Heart right ventricle (tissue), 16 donors: Measurements from ENCODE around the gene CSRP3. TPM values are rescaled to one million over a fixed set of nuclear protein-coding genes. Genes with fewer than 3 reads are reported as not detected.

Source experiments
- ATAC-seq, 8 donors: fragments of 200-7000 bp; cut with Tn5 transposase; one replicate each; pipeline ENCODE4 v1.9.1; 2020; ENCODE audit warnings: mild to moderate bottlenecking in 8 of 8, moderate library complexity in 8 of 8, moderate number of reproducible peaks in 1 of 8
- DNase-seq, 2 donors: peaks; one replicate each; pipeline ENCODE4 v3.0.0-alpha.2; 2020
- H3K27ac ChIP-seq, 10 donors: fragments of 200-600 bp; sonication (generic) in 2 of 10; one replicate each; pipeline versions ENCODE4 v1.5.0 to v1.8.0; 2020 to 2022; ENCODE audit warnings: mild to moderate bottlenecking in 3 of 10
- H3K27me3 ChIP-seq, 7 donors: fragments of 200-600 bp; one replicate each; pipeline ENCODE4 v1.8.0; 2021 to 2022; ENCODE audit warnings: mild to moderate bottlenecking in 2 of 7
- H3K36me3 ChIP-seq, 9 donors: fragments of 200-600 bp; sonication (generic) in 1 of 9; one replicate each; pipeline versions ENCODE4 v1.5.0 to v1.8.0; 2020 to 2022; ENCODE audit warnings: mild to moderate bottlenecking in 2 of 9
- H3K4me1 ChIP-seq, 9 donors: fragments of 200-600 bp; sonication (generic) in 1 of 9; one replicate each; pipeline versions ENCODE4 v1.5.0 to v1.8.0; 2020 to 2022; ENCODE audit warnings: mild to moderate bottlenecking in 4 of 9
- H3K4me3 ChIP-seq, 10 donors: fragments of 200-600 bp; sonication (generic) in 2 of 10; one replicate each; pipeline versions ENCODE4 v1.5.0 to v1.8.0; 2020 to 2022; ENCODE audit warnings: mild to moderate bottlenecking in 7 of 10, moderate library complexity in 2 of 10
- H3K9me3 ChIP-seq, 11 donors: fragments of 200-600 bp in 10 of 11; sonication (generic) in 2 of 11; one replicate each; pipeline versions ENCODE4 v1.5.0 to v1.8.0; 2013 to 2022; ENCODE audit warnings: mild to moderate bottlenecking in 2 of 11, control low read depth in 1 of 11, moderate library complexity in 1 of 11
- WGBS, 2 donors: extraction: QIAGEN DNeasy Blood & Tissue Kit; methylation state at CpG; one replicate each; pipeline ENCODE4 v1.1.7; 2013; ENCODE audit warnings: inconsistent platforms in 1 of 2; 5-methylcytosine and 5-hydroxymethylcytosine counted together
- intact Hi-C, 10 donors: fragments of 100-400 bp; cut with DNase I; formaldehyde crosslinking; loops; one replicate each; pipeline versions ENCODE4 v1.11.1 to v1.14.2; 2022
- polyA plus RNA-seq, 2 donors: library from polyadenylated mRNA; stranded (reverse); fragments of 200-250 nt; gene quantifications; one replicate each; pipeline ENCODE4 v1.2.3, GENCODE V29; 2013
- total RNA-seq, 10 donors: library from RNA; stranded (reverse); fragmentation: NEBNext Ultra II Directional in 3 of 10; extraction: Animal tissue kit (Norgen Biotek cat#: 25700) in 3 of 10; gene quantifications; one replicate each; pipeline versions ENCODE4 v1.2.1 to v1.2.4, GENCODE V29; 2021 to 2023
- TF ChIP-seq, protein P1 (sequence below), 9 donors: fragments of 200-600 bp; sonication (generic) in 2 of 9; IDR thresholded peaks; one replicate each; pipeline versions ENCODE4 v1.5.0 to v1.8.0; 2021 to 2022; ENCODE audit warnings: antibody characterized with exemption in 9 of 9, mild to moderate bottlenecking in 5 of 9, moderate library complexity in 1 of 9
- donor health status: Arrhythmogenic right ventricular cardiomyopathy.
- donor health status: ischemic (EF 13 %, LVEDD 7.1; RV severe dilation, severe dysfunction).
- donor health status: healthy with polysubstance abuse.
- donor health status: DM: no; HTN: yes; CAD: no.
- donor health status: DM: no; HTN: no; CAD: no.
- donor health status: ischemic (EF 25% LVEDD 6.9; RV normal size, moderate dysfunction).
- donor health status: ischemic (EF 25% LVEDD 5.7; RV mildly dilated, moderate dysfunction).
- donor health status: healthy.
- donor health status: DM: yes; HTN: yes; CAD: no.
- donor health status: Ischemic cardiomyopathy.
- donor health status: ischemic (EF 35%, LVEDD 5.7; RV mildly dilated, moderate dysfunction).
- donor health status: nonischemic (EF 11% LVEDD 7.7; RV severe dilation, severe dysfunction).
- donor health status: DM: yes; HTN: yes; CAD: no.
- donor health status: PGD.
- donor health status: ischemic (EF 29% LVEDD 5.4; RV normal size, mild dysfunction).
- donor health status: nonischemic (EF 23%, LVEDD 6.1; RV moderate dilation, normal function).

CSRP3 gene
- total and polyA plus RNA-seq, 12 donors: 534 to 3,929 (median 2,209) TPM

DNA sequence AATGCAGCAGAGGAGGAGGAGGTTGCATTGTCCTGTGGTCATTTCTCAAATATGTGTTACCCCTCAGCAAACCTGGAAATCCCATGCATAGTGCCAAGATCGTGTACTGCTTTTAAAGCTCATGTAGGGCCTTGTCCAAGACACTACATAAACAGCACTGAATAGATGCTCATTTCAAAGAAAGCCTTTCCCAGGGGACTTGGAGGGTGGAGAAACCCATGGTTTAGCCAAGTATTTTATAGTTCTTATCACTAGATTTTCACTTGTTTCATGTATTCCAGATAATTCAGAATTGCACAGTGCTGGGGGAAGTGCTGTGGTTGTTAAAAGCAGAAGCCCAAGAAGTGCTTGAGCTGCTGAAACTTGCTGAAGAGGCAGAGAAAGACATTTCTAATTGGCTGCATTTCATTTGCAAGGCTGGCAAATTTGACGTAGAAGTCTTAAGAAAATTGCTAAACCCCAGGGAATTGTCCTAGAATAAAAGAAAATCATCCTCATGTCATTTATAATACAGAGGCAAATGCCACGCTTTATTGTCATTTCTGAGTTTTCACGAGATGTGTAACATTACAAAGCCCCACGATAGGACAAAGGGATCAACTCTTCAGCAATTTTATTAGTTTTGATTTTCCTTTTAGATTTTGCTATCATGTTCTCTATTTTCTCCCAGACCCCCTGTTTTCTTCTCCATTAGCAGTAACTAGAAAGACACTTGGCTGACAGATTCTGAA is 20.1 kb downstream of the CSRP3 start:
- peaks cover 0 to 78% (median 7%) of the 10 kb centered on the region in 9 donors for H3K36me3 ChIP-seq
- WGBS, 2 donors: 73 to 81% methylated on average over 5 of the region's 5 CpGs
- peak in 1 of 8 donors; percentile 11 for ATAC-seq
- intact Hi-C loops: no loop called here
- H3K27ac ChIP-seq: no peak overlapping the region
- no peak overlapping the region for H3K4me3 ChIP-seq
- H3K4me1 ChIP-seq: peaks cover 0 to 25% (median under 1%) of the 10 kb centered on the region in 9 donors
- no peak for DNase-seq
- H3K27me3 ChIP-seq: no peaks in the 10 kb centered on the region
- H3K9me3 ChIP-seq: no peaks in the 10 kb centered on the region
- TF ChIP-seq, protein P1, sequence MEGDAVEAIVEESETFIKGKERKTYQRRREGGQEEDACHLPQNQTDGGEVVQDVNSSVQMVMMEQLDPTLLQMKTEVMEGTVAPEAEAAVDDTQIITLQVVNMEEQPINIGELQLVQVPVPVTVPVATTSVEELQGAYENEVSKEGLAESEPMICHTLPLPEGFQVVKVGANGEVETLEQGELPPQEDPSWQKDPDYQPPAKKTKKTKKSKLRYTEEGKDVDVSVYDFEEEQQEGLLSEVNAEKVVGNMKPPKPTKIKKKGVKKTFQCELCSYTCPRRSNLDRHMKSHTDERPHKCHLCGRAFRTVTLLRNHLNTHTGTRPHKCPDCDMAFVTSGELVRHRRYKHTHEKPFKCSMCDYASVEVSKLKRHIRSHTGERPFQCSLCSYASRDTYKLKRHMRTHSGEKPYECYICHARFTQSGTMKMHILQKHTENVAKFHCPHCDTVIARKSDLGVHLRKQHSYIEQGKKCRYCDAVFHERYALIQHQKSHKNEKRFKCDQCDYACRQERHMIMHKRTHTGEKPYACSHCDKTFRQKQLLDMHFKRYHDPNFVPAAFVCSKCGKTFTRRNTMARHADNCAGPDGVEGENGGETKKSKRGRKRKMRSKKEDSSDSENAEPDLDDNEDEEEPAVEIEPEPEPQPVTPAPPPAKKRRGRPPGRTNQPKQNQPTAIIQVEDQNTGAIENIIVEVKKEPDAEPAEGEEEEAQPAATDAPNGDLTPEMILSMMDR (IDR thresholded peaks at IDR 0.05): no peak

DNA sequence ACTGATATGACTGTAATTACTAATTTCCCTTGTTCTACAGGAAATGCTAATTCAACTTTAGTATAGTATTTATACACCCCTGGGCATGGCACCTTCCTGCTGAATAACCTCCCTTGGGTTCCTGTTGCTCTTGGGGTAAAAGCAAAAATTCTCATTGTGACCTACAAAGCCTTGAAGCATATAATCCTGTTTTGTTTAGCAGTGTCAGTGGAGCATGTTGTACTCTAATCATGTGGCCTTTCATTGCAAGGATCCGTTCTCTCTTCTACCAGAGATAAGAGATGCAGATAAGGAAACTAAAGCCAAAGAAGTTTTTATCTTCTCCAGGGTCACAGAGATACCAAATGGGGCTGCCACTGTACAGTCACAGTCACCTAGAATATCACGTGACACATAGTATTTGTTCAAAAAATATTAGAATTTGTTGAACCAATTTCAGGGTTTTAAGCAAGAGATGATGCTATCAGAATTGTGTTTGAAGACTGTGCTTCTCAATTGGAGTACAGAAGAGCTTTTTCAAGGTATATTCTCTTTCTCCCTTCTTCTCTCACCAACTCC is 25.1 kb downstream of the CSRP3 start:
- no peaks in the 10 kb centered on the region for H3K9me3 ChIP-seq
- H3K4me1 ChIP-seq: peaks cover 0 to 35% (median 8%) of the 10 kb centered on the region in 9 donors
- intact Hi-C loops: no loop called here
- 34 to 44% methylated on average over 2 of the region's 2 CpGs for WGBS, 2 donors
- TF ChIP-seq, protein P1 (IDR thresholded peaks at IDR 0.05): no peak
- H3K27me3 ChIP-seq: no peaks in the 10 kb centered on the region
- H3K4me3 ChIP-seq: no peak overlapping the region
- H3K36me3 ChIP-seq: peaks cover 0 to 71% (median 3%) of the 10 kb centered on the region in 9 donors
- no peak for ATAC-seq
- peak overlapping the region in 2 of 10 donors; percentile 2 to 21 for H3K27ac ChIP-seq
- DNase-seq: no peak

DNA sequence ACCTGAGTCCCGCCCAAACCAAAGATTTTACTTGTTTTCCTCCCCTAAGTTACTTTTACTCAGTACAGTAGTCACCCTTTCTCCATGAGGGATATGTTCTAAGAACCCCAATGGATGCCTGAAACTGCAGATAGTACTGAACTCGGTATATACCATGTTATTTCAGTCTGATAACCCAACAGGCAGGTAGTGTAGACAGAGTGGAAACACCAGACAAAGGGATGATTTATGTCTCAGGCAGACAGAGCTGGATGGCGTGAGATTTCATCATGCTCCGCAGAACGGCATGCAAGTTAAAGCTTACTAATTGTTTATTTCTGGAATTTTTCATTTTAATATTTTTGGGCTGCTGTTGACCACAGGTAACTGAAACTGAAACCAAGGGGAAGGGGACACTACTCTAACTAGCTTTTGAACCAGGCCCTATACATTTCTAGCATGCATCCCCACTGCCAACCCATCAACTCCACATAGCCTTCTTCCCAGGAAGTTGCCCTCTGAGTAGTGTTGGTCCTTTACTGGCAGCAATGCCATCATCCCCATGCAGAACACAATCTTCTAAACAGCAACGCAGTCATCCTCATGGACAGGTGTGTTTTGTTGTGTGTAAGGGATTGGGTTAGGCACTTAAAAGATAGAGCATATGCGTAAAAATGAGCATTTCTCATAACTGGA is 27.7 kb downstream of the CSRP3 start:
- Histone ChIP-seq H3K27me3 (no peaks in the 10 kb centered on the region), H3K36me3 (peaks cover 0 to 89% (median 8%) of the 10 kb centered on the region in 9 donors), H3K4me1 (peaks cover 0 to 49% (median 14%) of the 10 kb centered on the region in 9 donors), H3K9me3 (no peaks in the 10 kb centered on the region), H3K4me3 (no peak overlapping the region), H3K27ac (peak overlapping the region in 9 of 10 donors; percentile 44 to 80 (median 71))
- DNase-seq (no peak), ATAC-seq (no peak)
- TF ChIP-seq, protein P1 (IDR thresholded peaks at IDR 0.05): no peak
- intact Hi-C loops: no loop called here
- WGBS, 2 donors: 82 to 87% methylated on average over 7 of the region's 7 CpGs

DNA sequence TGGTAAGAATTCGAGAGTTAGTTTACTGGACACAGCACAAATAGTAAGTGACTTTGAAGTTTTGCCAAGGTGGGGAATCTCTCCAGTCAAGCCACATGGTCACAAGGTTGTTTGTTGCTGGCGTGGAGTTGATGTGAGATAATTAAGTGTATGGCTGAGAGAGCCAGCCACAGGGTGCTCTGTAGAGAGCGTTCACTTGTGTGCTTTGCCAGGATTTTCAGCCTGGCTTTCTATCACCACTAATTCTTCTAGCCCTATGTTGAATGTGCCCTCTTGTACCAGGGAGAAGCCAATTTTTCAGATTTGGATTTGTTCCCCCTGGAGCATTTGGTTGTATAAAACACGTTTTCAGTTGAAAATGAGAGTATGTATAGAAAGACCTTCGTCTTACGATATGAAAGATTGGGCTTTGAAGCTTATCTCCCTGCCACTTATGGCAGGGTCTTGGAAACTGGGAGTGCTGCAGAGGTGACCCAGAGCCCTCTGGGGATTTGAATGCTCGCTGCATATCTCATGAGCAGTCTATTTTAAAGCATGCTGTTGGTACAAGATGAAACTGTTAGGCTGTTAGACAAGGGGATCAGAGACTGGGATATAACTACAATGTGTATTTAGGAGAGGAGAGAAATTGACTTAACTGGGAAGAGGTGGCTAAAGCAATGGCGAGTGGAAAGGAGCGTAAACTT is 28.6 kb downstream of the CSRP3 start:
- 46 to 65% methylated on average over 9 of the region's 9 CpGs for WGBS, 2 donors

More for the DNA sequence above, 28.6 kb downstream of the CSRP3 start:
- TF ChIP-seq, protein P1 (IDR thresholded peaks at IDR 0.05): no peak
- DNase-seq: peak in 1 of 2 donors; percentile 64
- intact Hi-C loops: no loop called here
- ATAC-seq: peak; percentile 70 to 94 (median 86)
- Histone ChIP-seq H3K4me3 (no peak overlapping the region), H3K9me3 (no peaks in the 10 kb centered on the region), H3K4me1 (peaks cover 0 to 55% (median 22%) of the 10 kb centered on the region in 9 donors), H3K36me3 (peaks cover 0 to 94% (median 8%) of the 10 kb centered on the region in 9 donors), H3K27me3 (no peaks in the 10 kb centered on the region), H3K27ac (peak overlapping the region in 9 of 10 donors; percentile 44 to 80 (median 71))
